Fibroblast of pulmonary artery (primary cell): ENCODE results near the gene TTC28.
A peak's percentile ranks its signal among the peaks of the same experiment; 100 is the strongest.

Experiments used
- DNase-seq: peaks from one replicate; pipeline ENCODE4 v3.0.0-alpha.2; 2010; ENCODE audit warnings: low read depth
- H3K4me3 ChIP-seq: replicated peaks from 2 replicates; pipeline ENCODE4 v1.5.1; 2011; ENCODE audit warnings: low read depth, mild to moderate bottlenecking, control low read depth, low read length, moderate library complexity
- TF ChIP-seq, protein P1 (sequence below): IDR thresholded peaks from 2 replicates; pipeline ENCODE4 v1.5.1; 2011; ENCODE audit warnings: mild to moderate bottlenecking, control low read depth, low read length, inconsistent platforms; ENCODE audit errors: missing control alignments

TTC28 gene

DNA sequence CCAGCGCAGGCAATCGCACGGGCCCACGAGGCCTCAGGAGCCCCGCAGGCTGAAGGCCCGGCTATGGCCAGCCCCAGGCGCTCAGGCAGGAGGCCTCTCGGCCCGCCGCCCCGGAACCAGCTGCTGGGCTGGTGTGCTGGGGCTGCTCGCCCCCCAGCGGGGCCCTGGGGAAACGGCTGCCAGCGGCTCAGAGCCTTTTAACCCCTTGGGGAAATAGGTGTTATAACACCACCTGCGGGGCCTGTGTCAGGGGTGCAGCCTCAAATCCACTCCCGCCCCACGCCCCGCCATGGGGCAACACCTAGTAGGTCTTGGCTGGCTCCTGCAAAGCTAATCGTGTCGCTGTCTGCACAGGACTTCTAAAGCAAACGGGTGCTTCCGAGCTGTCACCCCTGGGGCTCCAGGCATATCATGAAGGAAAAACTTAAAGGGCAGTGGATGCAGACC lies 237.4 kb downstream of the TTC28 start:
- peak; percentile 81 for DNase-seq
- H3K4me3 ChIP-seq = peak overlapping the region; percentile 61
- TF ChIP-seq, protein P1, sequence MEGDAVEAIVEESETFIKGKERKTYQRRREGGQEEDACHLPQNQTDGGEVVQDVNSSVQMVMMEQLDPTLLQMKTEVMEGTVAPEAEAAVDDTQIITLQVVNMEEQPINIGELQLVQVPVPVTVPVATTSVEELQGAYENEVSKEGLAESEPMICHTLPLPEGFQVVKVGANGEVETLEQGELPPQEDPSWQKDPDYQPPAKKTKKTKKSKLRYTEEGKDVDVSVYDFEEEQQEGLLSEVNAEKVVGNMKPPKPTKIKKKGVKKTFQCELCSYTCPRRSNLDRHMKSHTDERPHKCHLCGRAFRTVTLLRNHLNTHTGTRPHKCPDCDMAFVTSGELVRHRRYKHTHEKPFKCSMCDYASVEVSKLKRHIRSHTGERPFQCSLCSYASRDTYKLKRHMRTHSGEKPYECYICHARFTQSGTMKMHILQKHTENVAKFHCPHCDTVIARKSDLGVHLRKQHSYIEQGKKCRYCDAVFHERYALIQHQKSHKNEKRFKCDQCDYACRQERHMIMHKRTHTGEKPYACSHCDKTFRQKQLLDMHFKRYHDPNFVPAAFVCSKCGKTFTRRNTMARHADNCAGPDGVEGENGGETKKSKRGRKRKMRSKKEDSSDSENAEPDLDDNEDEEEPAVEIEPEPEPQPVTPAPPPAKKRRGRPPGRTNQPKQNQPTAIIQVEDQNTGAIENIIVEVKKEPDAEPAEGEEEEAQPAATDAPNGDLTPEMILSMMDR = peak; percentile 66

DNA sequence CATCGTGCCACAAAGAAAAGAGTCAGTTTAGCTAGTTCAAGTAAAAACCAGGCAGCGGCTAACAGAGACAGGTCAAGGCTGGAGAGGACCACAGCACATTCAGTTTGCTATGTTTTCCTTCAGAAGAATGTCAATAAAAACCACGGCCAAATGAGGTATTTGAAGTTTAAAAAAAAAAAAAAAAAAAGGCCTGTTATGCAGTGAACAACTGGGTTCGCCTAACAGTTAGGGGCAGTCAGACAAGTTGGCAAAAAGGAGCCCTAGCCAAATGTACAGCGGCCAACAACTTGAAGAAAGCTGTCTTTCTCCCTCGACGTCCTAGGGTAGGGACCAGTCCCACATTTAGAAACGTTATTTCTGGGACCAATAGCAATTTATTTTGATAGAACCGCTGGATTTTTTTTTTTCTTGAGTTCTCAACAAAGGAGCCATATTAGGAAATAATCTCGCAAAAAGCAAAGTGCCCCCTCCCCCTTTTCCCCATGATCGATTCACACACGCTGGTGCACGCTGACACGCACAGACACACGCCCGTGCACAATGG lies 237.8 kb downstream of the TTC28 start:
- peak overlapping the region; percentile 61 for H3K4me3 ChIP-seq
- TF ChIP-seq, protein P1 = no peak
- DNase-seq = no peak

DNA sequence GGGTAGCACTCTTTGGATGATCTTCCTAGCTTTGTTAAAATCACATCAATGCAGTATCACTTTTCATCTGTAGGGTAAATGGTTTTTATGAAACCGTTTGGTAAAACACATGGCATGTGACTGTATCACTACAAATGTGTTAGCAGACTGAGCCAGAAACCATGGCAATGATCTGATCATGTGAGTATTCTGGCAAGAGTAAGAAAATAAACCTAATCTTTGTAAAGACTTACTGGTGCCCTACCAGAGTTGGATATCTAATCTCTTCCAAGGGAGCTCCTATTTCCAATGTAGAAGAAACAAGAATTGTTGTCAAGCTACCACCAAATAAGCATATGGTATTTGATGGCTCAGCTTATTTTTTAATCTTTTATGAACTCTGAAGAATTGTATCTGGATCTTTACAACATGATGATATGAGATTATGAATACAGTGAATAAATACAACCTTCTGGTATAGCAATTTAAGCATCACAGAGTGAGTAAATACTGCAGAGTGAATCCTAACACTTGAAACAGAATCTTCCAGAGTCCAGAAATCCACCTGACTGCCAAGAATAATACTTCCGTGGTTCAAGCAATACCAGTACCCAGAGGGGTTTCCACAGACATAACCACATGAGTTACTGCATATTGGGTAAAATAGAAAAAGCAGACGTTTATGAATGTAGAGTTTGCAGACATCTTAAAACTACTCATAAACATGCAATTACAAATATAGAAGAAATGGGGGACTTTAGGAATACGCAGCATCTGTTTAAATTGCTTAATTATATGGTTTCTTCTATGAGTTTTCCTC lies 238.8 kb downstream of the TTC28 start:
- TF ChIP-seq, protein P1 = no peak
- DNase-seq = peak; percentile 68
- H3K4me3 ChIP-seq = no peak overlapping the region

DNA sequence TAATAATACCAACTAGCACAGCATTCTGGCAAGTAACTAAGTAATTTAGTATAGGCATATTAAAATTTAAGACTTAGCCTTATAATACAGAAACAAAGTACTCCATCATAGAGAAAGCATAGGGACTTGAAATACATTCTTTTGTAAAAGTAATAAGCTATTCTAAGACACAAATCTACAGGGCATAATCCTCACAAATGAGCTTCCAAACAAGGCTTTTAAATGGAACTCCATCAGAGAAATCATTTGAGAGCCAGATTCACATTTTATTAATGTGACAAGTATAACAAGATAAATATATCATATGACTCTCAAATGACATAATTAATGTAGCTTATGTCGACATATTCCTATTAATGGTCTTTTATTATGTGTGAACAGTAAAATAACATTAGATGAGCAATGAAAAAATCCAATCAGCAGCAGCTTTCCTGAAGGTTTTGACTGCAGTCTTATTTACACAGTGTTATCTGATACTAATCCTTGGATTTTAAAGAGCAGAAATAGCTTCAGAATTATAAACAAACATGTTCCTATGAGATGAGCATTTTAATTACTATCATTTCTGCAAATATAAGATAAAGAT lies 241.4 kb downstream of the TTC28 start:
- TF ChIP-seq, protein P1 = no peak
- no peak overlapping the region for H3K4me3 ChIP-seq
- DNase-seq = no peak

DNA sequence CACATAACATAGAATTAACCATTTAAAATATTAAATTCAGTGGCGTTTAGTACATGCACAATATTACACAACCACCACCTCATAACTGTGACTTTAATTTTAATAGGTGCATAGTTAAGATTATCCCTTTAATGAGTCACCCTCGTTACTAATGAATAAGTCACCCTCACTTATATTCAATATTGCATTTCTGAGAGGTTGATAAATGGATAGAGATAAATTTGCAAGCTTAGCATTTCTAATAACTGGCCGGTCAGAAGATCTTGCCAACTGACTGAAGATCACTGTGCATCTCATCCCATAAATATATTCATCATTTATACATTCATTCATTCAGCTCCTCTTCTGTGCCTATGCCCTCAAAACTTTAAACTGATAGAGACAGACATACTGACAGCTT lies 243.7 kb downstream of the TTC28 start:
- TF ChIP-seq, protein P1 = no peak
- no peak overlapping the region for H3K4me3 ChIP-seq

DNA sequence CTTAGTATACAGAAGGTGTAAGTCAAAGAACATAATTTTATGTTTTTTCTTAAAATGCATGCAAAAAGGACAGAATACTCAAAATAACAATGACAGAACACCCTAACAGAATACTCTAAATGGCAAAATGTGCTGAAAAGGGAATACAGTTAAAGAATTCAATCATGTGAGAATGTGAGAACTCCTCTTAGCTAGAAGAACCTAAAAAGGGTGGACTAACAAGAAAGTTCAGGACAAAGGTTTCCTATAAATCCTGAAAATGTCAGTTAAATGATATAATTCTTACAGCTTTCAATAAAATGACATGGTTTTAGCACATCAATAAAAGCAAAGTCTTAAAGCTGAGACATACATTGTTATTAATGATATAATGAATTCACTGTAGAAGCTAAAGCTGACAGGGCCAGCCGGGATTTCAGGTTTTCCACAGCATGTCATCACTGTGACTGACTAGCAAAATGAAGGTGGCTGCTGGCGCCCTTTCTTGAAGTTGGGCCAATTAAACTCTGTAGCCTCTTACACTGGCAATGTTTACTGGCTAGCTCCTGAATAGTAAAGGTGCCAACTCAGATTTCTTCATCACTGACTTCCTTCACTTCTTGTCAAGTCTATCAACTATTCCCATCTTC lies 244.4 kb downstream of the TTC28 start:
- TF ChIP-seq, protein P1 = no peak

More for the DNA sequence above, 243.7 kb downstream of the TTC28 start:
- no peak for DNase-seq

More for the DNA sequence above, 244.4 kb downstream of the TTC28 start:
- no peak for DNase-seq
- no peak overlapping the region for H3K4me3 ChIP-seq
